GM21737 (cell line): ENCODE results near the gene SCNM1.
"Not testable (repeated sequence)": the region's sequence is repeated elsewhere in the genome, so short reads cannot be mapped to it uniquely, and the experiment has no call there.

Experiments used
- ATAC-seq: cut with Tn5 transposase; IDR thresholded peaks from one replicate; pipeline ENCODE4 v1.9.1; 2021; ENCODE audit warnings: mild to moderate bottlenecking, moderate library complexity; ENCODE audit not compliant: unreplicated experiment

The SCNM1 gene

GRCh38 chr1:151192047-151192446 is 26.1 kb downstream of the SCNM1 start:
- ATAC-seq = no peak

GRCh38 chr1:151193304-151193703 is 27.4 kb downstream of the SCNM1 start:
- no peak for ATAC-seq

GRCh38 chr1:151193856-151194255 is 27.9 kb downstream of the SCNM1 start:
- ATAC-seq = no peak

GRCh38 chr1:151194894-151195594 is 29.1 kb downstream of the SCNM1 start:
- ATAC-seq = not testable (repeated sequence)

- ATAC-seq = no peak
These were observed 30.4 kb downstream of the SCNM1 start for GRCh38 chr1:151196292-151196800.

- ATAC-seq = no peak
These were observed 31.9 kb downstream of the SCNM1 start for GRCh38 chr1:151197863-151198253.

GRCh38 chr1:151198254-151199127 is 32.5 kb downstream of the SCNM1 start, which contains the start of gene PIP5K1A:
TSS of gene PIP5K1A (plus strand) at chr1:151198552. CDS start at chr1:151198997, 445 bp downstream.
- ATAC-seq = peak; percentile 85

- ATAC-seq = no peak
These were observed 34.1 kb downstream of the SCNM1 start for GRCh38 chr1:151199873-151200581.

- ATAC-seq = not testable (repeated sequence)
These were observed 39.5 kb downstream of the SCNM1 start for GRCh38 chr1:151205381-151205965.

GRCh38 chr1:151210830-151211229 is 44.9 kb downstream of the SCNM1 start:
- no peak for ATAC-seq

- no peak for ATAC-seq
These were observed 46.2 kb downstream of the SCNM1 start for GRCh38 chr1:151211972-151212705.

GRCh38 chr1:151213560-151213959 is 47.6 kb downstream of the SCNM1 start:
- no peak for ATAC-seq
